Prostate gland (tissue), 2 donors: ENCODE measurements around the gene TYMS.

Source experiments
- POLR2A ChIP-seq: fragments of 450-650 bp; IDR thresholded peaks from one replicate; pipeline ENCODE4 v1.6.1; 2016; ENCODE audit warnings: antibody characterized with exemption, mild to moderate bottlenecking
- POLR2AphosphoS5 ChIP-seq: sonication (generic); formaldehyde crosslinking; IDR thresholded peaks from one replicate; pipeline ENCODE4 v1.6.1; 2017; ENCODE audit warnings: antibody characterized with exemption
- TF ChIP-seq, protein P1 (sequence below), 4 experiments: fragments of 200-600 bp in 2 of 4; fragments of 450-650 bp in 2 of 4; sonication (generic) in 2 of 4; IDR thresholded peaks; 1 replicate in 3 of 4; 2 replicates in 1 of 4; pipeline ENCODE4 v1.5.1; 2016 to 2019; ENCODE audit warnings: antibody characterized with exemption in 4 of 4, mild to moderate bottlenecking in 2 of 4, moderate library complexity in 2 of 4

DNA sequence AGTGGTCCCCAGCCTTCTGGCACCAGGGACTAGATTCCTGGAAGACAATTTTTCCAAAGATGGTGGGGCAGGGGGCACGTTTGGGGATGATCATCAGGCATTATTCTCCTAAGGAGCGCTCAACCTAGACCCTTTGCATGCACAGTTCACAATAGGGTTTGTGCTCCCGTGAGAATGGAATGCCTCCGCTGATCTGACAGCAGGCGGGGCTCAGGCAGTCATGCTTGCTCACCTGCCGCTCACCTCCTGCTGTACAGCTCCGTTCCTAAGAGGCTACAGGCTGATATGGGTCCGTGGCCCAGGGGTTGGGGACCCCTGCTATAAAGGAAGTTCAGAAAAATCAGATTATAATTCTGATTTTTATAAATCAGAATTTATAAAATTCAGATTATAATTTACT lies 22.3 kb upstream of the TYMS start:
- TF ChIP-seq, protein P1, sequence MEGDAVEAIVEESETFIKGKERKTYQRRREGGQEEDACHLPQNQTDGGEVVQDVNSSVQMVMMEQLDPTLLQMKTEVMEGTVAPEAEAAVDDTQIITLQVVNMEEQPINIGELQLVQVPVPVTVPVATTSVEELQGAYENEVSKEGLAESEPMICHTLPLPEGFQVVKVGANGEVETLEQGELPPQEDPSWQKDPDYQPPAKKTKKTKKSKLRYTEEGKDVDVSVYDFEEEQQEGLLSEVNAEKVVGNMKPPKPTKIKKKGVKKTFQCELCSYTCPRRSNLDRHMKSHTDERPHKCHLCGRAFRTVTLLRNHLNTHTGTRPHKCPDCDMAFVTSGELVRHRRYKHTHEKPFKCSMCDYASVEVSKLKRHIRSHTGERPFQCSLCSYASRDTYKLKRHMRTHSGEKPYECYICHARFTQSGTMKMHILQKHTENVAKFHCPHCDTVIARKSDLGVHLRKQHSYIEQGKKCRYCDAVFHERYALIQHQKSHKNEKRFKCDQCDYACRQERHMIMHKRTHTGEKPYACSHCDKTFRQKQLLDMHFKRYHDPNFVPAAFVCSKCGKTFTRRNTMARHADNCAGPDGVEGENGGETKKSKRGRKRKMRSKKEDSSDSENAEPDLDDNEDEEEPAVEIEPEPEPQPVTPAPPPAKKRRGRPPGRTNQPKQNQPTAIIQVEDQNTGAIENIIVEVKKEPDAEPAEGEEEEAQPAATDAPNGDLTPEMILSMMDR (IDR thresholded peaks at IDR 0.05), result no peak
- TF ChIP-seq POLR2AphosphoS5 (no peak), POLR2A (no peak)
